IPS-18a (cell line): ENCODE results near the gene GPC1.
"Not testable (repeated sequence)": the region's sequence is repeated elsewhere in the genome, so short reads cannot be mapped to it uniquely, and the experiment has no call there.

Experiments
- H3K27ac ChIP-seq: one replicate; pipeline ENCODE4 v1.5.1; 2013; ENCODE audit warnings: low read length
- H3K27me3 ChIP-seq: one replicate; pipeline ENCODE4 v1.6.1; 2013; ENCODE audit warnings: mild to moderate bottlenecking, low read length; ENCODE audit not compliant: control insufficient read depth, insufficient read depth
- H3K36me3 ChIP-seq: one replicate; pipeline ENCODE4 v1.6.1; 2013; ENCODE audit warnings: low read depth, low read length; ENCODE audit not compliant: control insufficient read depth
- H3K4me1 ChIP-seq: one replicate; pipeline ENCODE4 v1.6.1; 2013; ENCODE audit warnings: low read depth, low read length; ENCODE audit not compliant: control insufficient read depth
- H3K4me3 ChIP-seq: one replicate; pipeline ENCODE4 v1.5.1; 2013; ENCODE audit warnings: low read length
- H3K9ac ChIP-seq: one replicate; pipeline ENCODE4 v1.6.1; 2013; ENCODE audit warnings: mild to moderate bottlenecking, low read length, moderate library complexity
- H3K9me3 ChIP-seq: one replicate; pipeline ENCODE4 v1.6.1; 2013; ENCODE audit warnings: low read depth, low read length; ENCODE audit not compliant: control insufficient read depth

Gene GPC1

DNA sequence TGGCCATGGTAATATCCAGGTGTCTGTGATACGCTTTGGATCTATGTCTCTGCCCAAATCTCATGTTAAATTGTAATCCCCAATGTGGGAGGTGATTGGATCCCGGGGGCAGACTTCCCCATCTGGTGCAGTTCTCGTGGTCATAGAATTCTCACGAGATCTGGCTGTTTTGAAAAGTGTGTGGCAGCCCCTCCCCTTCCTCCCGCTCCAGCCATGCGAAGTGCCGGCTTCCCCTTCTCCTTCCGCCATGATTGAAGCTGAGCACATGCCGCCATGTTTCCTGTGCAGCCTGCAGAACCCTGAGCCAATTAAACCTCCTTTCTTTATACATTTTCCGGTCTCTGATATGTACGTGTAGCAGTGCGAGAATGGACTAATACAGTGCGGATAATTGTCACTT, 42.5 kb downstream of the GPC1 start:
- H3K36me3 ChIP-seq = no peaks in the 10 kb centered on the region

DNA sequence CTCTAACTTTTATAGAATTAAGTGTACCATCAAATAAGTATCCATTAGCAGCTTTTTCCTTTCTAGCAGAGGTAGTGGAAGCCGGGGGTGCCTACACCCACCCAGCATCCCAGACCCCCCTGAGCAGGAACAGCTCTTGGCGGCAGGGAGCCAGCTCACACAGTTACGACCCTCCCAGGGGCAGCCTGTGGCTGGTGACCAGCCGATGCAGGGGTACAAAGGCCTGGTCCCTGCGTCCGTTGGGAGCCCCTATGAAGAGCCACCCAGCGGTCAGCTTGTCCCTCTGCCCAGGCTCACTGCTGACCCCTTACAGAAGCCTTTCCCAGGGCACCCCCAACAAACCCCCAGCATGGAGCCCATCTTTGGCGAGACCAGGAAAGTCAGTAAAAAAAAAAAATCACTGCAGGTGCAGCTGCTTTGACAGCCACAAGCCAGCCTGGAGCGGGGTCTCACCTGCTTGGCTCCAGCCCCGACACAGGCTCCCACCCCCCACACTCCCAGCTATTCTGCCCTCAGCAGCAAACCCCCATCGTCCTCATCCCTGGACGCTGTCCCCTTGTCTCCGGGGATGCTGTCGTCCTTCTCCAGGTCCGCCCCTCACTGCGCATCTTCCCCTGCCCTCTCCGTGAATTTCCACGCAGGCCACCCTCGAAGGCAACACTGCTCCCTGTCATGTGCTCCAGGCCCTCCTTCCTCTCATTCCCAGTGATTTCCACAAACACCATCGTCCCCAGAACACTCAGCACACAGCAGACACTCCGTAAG, 43.1 kb downstream of the GPC1 start:
- H3K27ac ChIP-seq = no peak overlapping the region
- H3K9ac ChIP-seq = no peak overlapping the region
- no peaks in the 10 kb centered on the region for H3K27me3 ChIP-seq
- H3K9me3 ChIP-seq = no peaks in the 10 kb centered on the region
- no peaks in the 10 kb centered on the region for H3K4me1 ChIP-seq
- no peaks in the 10 kb centered on the region for H3K36me3 ChIP-seq
- H3K4me3 ChIP-seq = no peak overlapping the region

More for the DNA sequence above, 42.5 kb downstream of the GPC1 start:
- H3K4me3 ChIP-seq = no peak overlapping the region
- H3K27ac ChIP-seq = no peak overlapping the region
- no peaks in the 10 kb centered on the region for H3K27me3 ChIP-seq
- no peaks in the 10 kb centered on the region for H3K9me3 ChIP-seq
- H3K9ac ChIP-seq = no peak overlapping the region
- no peaks in the 10 kb centered on the region for H3K4me1 ChIP-seq

DNA sequence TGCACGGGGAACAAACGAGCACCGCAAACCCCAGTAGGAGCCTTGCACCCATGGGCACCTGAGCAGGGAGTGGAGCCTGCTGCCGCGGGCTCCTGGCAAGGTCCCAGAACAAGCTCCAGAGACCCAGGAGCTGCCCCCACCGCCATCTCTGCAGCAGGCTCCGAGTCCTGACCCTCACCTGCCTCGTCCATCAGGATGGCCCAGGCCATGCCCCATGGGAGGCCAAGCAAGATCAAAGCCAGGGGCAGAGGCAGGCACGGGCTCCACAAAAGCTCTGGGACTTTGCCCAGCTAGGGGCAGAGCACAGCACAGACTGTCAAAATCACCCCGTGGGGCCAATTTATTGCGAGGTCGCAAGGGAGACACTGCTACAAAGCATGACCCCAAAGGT, 43.6 kb downstream of the GPC1 start:
- H3K4me1 ChIP-seq = no peaks in the 10 kb centered on the region
- H3K27me3 ChIP-seq = no peaks in the 10 kb centered on the region
- no peaks in the 10 kb centered on the region for H3K9me3 ChIP-seq
- no peak overlapping the region for H3K27ac ChIP-seq
- H3K36me3 ChIP-seq = no peaks in the 10 kb centered on the region
- no peak overlapping the region for H3K9ac ChIP-seq
- H3K4me3 ChIP-seq = no peak overlapping the region

DNA sequence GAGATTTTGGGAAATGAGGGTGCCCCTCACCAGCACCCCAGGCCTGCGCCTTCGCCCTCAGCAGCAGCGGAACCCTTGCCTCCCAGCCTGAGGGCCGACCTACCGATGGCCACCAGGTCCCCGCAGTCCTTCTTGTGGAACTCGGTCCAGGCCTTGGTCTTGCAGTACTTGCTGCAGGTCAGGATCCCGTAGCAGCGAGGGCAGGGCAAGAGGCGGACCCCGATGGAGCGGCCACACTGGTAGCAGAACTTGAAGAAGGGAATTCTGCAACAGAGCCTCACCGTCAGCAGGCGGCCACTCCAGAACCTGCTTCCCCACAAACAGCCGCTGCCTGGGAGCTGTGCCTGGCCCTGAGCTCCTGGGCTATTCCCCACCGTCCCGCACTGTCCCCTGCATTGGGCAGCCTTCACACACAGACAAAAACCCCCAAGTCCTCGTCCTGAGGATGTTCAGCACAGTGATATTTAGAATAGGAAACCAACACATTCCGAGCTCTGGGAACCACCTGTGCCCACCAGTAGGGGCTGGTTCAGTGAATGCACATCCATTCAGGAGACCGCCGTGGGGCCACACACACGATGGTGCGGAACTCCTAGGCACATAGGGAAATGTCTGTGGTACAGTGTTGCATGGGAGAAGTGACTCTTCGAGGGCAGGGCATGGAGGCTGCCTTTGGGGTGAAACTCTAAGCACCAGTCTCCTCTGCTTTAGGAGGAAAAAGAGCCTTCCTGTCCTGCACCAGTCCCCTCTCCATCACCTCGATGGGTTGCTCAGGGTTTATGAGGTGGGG, 45.6 kb downstream of the GPC1 start:
- Histone ChIP-seq H3K9ac (no peak overlapping the region), H3K27ac (no peak overlapping the region), H3K9me3 (no peaks in the 10 kb centered on the region), H3K4me3 (no peak overlapping the region), H3K27me3 (no peaks in the 10 kb centered on the region), H3K36me3 (no peaks in the 10 kb centered on the region), H3K4me1 (no peaks in the 10 kb centered on the region)

DNA sequence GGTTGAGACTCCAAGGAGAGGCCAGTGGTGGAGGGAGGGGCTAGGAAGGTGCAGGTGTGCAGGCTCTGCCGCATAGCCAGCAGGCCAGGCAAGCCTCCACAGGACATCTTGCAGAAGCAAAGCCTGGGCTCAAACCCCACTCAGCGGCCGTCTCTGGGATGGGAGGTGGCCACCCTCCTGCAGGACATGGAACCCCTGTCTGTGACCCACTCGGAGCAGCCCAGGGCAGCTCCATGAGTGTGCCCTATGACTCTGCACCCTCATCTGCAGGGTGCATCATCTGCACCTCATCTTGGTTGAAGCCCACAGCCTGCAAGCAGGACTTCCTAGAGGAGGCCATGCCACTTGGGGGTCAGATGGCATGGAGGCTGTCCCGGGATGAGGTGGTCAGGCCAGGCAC, 46.3 kb downstream of the GPC1 start:
- no peaks in the 10 kb centered on the region for H3K4me1 ChIP-seq
- no peak overlapping the region for H3K4me3 ChIP-seq
- H3K9me3 ChIP-seq = no peaks in the 10 kb centered on the region
- H3K36me3 ChIP-seq = no peaks in the 10 kb centered on the region
- H3K9ac ChIP-seq = no peak overlapping the region
- no peaks in the 10 kb centered on the region for H3K27me3 ChIP-seq
- H3K27ac ChIP-seq = no peak overlapping the region

DNA sequence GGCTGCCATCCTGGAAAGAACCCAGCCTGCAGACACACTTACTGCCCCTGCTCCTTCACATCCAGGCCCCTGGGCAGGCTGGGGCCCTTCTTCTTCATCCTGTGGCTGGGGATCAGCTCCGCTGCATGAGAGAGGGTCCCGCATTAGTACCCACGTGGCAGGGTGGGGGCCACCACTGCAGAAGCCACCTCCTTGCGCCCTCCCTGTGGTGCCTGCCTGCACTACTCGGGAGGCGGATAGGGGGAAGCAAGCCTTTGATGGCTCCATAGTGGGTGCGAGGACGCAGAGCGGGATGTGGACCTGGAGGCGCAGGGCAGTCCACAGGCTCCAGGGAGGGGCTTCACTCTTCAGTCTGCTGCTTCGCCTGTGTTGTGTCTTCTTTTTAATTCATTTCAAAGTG, 46.7 kb downstream of the GPC1 start:
- Histone ChIP-seq H3K4me3 (no peak overlapping the region), H3K9ac (no peak overlapping the region), H3K36me3 (no peaks in the 10 kb centered on the region), H3K9me3 (no peaks in the 10 kb centered on the region), H3K4me1 (no peaks in the 10 kb centered on the region), H3K27ac (no peak overlapping the region), H3K27me3 (no peaks in the 10 kb centered on the region)

DNA sequence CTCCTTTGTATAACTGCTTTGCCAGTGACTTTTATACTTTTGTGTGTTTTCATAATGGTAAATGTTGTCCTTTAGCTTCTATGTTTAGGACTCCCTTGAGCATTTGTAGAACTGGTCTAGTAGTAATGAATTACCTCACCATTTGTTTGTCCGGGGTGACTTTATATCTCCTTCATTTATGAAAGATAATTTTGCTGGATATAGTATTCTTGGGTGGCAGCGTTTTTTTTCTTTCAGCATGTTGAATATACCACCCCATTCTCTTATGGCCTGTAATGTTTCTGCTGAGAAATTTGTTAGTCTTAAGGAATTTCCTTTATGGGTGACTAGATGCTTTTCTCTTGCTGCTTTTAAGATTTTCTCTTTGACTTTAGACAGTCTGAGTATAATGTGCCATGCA, 56.0 kb downstream of the GPC1 start:
- H3K36me3 ChIP-seq = no peaks in the 10 kb centered on the region
- no peak overlapping the region for H3K9ac ChIP-seq
- no peak overlapping the region for H3K27ac ChIP-seq
- H3K27me3 ChIP-seq = no peaks in the 10 kb centered on the region
- H3K4me1 ChIP-seq = no peaks in the 10 kb centered on the region
- no peak overlapping the region for H3K4me3 ChIP-seq
- peaks cover 13% of the 10 kb centered on the region for H3K9me3 ChIP-seq

DNA sequence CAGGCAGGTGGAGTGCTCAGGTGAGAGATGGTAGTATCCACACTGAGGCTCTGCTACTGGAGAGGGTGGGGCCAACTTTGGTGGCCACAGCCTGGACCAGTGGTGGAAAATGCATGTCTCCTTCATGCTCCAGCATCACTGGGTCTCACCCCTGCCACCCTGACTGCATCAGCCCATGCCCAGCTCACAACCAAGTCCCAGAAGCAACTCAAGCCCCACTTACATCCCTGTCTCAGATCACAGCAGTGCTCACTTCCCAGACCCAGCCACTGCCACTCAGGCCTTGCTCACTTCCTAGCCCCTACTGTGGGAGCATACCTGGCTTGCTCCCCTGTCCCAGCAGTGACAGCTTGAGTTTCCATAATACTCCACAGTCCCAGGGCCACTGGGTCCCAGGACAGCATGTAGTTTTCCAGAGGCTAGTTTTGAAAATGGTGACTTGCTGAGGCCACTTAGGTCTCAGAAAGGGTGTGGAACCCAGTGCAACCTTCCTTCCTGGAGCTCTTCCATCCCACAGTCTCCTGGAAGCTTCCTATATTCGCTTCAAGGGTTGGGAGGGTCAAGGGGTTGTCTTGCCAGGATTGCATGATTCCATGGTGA, 58.8 kb downstream of the GPC1 start:
- Histone ChIP-seq H3K9ac (no peak overlapping the region), H3K27me3 (no peaks in the 10 kb centered on the region), H3K36me3 (no peaks in the 10 kb centered on the region), H3K9me3 (peaks cover 13% of the 10 kb centered on the region), H3K4me3 (no peak overlapping the region), H3K4me1 (no peaks in the 10 kb centered on the region), H3K27ac (no peak overlapping the region)

DNA sequence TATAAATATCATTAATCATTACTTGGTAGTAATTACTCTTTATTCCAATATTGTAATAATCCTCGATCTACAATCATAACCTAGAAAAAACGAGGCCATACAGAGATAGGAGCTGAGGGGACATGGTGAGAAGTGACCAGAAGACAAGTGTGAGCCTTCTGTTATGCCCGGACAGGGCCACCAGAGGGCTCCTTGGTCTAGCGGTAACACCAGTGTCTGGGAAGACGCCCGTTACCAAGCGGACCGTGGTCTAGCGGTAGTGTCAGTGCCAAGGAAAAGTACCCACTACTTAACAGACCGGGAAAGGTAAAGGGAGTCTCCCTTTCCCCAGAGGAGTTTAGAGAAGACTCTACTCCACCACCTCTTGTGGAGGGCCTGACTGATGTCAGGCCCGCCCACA, 59.5 kb downstream of the GPC1 start:
- H3K27ac ChIP-seq, H3K4me3 ChIP-seq, H3K27me3 ChIP-seq, H3K9ac ChIP-seq, H3K36me3 ChIP-seq, H3K4me1 ChIP-seq: not testable (repeated sequence)
- H3K9me3 ChIP-seq = peaks cover 10% of the 10 kb centered on the region

DNA sequence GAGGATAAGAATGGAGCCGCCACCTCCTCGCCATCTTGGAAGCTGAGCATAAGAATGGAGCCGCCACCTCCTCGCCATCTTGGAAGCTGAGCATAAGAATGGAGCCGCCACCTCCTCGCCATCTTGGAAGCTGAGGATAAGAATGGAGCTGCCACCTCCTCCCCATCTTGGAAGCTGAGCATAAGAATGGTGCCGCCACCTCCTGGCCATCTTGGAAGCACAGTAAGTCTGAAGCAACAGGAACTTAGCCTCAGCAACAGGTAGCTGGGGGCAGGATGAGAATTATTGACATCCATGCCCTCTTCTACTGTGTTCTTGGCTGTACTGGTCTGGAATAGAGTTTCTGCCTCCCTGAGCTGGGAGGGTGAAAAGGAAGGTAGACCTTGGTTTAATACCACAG, 61.6 kb downstream of the GPC1 start:
- not testable (repeated sequence) for H3K4me3 ChIP-seq, H3K27me3 ChIP-seq, H3K27ac ChIP-seq, H3K9me3 ChIP-seq, H3K9ac ChIP-seq, H3K4me1 ChIP-seq, H3K36me3 ChIP-seq

DNA sequence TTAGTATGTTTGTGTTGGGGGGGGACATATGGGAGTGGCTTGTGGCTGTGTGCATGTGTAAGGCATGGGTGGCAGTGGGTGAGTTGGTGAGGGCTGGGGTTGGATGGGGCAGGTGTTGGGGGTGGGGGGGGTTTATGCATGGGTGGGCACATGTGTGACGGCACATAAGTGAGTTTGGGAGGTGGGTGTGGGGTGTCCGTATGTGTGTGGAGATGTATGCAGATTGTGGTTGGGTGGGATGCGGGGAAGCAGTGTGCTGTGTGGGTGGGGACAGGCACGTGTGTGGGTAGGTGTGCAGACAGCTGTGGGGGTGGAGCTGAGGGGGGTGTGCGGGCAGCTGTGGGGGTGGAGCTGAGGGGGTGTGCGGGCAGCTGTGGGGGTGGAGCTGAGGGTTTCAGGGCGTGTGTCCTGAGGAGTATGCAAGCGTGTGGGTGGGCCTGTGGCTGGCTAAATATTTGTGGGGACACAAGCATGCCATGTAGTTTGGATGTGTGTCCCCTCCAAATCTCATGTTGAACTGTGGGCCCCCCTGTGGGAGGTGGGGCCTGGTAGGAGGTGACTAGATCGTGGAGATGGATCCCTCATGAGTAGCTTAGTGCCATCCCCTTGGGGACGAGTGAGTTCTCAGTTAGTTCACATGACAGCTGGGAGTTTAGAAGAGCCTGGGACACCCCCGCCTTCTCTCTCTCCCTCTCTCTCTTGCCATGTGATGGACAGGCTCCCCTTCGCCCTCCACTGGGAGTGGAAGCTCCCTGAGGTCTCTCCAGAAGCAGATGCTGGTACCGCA, 62.9 kb downstream of the GPC1 start:
- no peaks in the 10 kb centered on the region for H3K4me1 ChIP-seq
- no peaks in the 10 kb centered on the region for H3K27me3 ChIP-seq
- no peaks in the 10 kb centered on the region for H3K9me3 ChIP-seq
- H3K9ac ChIP-seq = no peak overlapping the region
- H3K4me3 ChIP-seq = no peak overlapping the region
- no peak overlapping the region for H3K27ac ChIP-seq
- H3K36me3 ChIP-seq = no peaks in the 10 kb centered on the region
